GM20431 (cell line): ENCODE results near the gene NUP214.
"Not testable (repeated sequence)": the region's sequence is repeated elsewhere in the genome, so short reads cannot be mapped to it uniquely, and the experiment has no call there.

Source experiments
- in situ Hi-C: fragments of 300-500 bp; cut with MseI, MboI; formaldehyde crosslinking; loops from one replicate; pipeline ENCODE4 v1.15.0; 2020; ENCODE audit warnings: low sequenced_read_pairs; ENCODE audit not compliant: unreplicated experiment

Gene NUP214

GRCh38 chr9:131188976-131189375, 63.6 kb downstream of the NUP214 start:
- in situ Hi-C loops, result no loop called here

GRCh38 chr9:131190191-131190590, 64.8 kb downstream of the NUP214 start:
- in situ Hi-C loops, result no loop called here

DNA sequence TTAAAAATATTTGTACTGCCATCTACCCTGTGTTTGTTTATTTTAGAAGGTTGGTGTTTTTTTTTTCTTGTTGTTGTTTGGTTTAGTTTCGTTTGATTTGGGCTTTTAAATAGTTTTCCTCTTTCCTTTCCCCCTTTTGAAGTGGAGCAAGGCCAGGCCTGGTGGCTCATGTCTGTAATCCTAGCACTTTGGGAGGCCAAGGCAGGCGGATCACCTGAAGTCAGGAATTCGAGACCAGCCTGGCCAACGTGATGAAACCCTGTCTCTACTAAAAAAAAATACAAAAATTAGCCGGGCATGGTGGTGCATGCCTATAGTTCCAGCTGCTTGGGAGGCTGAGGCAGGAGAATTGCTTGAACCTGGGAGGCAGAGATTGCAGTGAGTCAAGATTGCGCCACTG, 65.6 kb downstream of the NUP214 start:
- in situ Hi-C loops, result not testable (repeated sequence)

DNA sequence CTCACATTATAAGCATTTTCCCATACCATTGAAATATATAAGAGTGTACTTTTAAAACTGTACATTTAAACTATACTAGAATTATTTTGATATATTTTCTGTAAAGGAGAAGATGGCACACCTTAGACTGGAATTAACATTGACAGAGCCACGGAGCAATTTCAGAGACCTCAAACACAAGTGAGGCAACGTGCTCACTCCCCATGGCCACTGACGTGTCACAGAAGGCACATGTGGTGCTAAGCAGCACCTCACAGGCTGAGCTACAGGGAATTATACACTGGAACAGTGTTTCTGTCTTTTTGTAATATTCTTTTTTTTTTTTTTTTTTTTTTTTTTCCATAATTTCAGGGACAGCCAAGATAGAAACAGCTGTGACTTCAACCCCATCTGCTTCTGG, 66.5 kb downstream of the NUP214 start:
- in situ Hi-C loops, result no loop called here

- in situ Hi-C loops, result no loop called here
Measured at GRCh38 chr9:131193051-131193450, 67.7 kb downstream of the NUP214 start.

- in situ Hi-C loops, result no loop called here
Measured at GRCh38 chr9:131194762-131195161, 69.4 kb downstream of the NUP214 start.

DNA sequence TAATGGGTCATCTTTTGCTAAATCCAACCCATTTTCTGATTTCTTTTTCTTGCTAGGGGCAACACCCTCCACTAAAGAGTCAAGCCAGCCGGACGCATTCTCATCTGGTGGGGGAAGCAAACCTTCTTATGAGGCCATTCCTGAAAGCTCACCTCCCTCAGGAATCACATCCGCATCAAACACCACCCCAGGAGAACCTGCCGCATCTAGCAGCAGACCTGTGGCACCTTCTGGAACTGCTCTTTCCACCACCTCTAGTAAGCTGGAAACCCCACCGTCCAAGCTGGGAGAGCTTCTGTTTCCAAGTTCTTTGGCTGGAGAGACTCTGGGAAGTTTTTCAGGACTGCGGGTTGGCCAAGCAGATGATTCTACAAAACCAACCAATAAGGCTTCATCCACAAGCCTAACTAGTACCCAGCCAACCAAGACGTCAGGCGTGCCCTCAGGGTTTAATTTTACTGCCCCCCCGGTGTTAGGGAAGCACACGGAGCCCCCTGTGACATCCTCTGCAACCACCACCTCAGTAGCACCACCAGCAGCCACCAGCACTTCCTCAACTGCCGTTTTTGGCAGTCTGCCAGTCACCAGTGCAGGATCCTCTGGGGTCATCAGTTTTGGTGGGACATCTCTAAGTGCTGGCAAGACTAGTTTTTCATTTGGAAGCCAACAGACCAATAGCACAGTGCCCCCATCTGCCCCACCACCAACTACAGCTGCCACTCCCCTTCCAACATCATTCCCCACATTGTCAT, 72.0 kb downstream of the NUP214 start:
- in situ Hi-C loops, result no loop called here

GRCh38 chr9:131198041-131198715, 72.8 kb downstream of the NUP214 start:
- in situ Hi-C loops, result no loop called here

DNA sequence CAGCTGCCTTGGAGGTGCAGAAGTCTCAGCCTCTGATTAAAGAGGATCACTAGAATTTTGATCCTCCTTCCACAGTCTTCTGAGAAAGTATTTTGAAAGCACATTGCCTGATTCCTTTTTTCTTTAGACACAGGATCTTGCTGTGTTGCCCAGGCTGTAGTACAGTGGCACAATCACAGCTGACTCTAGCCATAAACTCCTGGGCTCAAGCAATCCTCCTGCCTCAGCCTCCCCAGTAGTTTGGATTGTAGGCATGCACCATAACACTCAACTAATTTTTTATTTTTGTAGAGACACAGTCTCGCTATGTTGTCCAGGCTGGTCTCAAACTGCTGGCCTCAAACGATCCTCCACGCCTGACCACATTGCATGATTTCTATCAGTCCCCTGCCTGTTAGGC, 76.5 kb downstream of the NUP214 start:
- in situ Hi-C loops, result no loop called here

DNA sequence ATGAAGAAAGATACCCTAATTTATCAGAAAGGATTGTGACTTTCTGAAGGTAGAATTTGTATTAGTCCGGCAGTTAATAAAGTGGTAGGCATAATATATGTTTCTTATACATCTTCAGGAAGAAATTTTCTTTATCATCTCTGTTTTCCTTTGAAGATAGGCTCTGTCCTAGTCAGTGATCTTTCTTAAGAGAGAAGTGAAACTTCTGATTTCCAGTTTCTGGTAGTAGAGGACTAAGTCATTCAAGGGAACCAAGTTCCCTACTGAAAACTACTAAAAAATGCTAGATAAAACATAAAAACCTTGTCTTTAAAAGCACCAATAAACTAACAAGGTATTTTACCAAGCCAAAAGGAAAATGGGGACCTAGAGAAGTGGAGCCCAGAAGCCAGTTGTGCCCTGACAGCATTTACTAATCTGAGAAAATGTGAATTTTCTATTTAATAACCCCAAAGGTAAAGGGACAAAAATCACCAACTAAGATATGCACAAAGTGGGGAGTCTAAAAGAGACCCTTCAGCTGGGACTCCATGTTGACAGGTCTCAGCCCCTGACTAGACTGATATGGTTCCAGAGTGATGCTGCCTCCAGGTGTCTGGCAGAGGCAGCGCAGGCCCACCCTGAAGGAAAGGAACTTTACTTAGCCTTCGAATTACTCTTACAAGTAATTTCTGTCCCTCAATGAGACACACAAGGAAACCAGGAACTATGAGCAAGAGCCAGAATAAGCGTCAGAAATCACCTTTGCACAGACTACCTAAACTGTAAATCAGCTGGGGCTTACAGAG, 78.2 kb downstream of the NUP214 start:
- in situ Hi-C loops, result no loop called here

- in situ Hi-C loops, result no loop called here
Measured at GRCh38 chr9:131204285-131204684, 78.9 kb downstream of the NUP214 start.

DNA sequence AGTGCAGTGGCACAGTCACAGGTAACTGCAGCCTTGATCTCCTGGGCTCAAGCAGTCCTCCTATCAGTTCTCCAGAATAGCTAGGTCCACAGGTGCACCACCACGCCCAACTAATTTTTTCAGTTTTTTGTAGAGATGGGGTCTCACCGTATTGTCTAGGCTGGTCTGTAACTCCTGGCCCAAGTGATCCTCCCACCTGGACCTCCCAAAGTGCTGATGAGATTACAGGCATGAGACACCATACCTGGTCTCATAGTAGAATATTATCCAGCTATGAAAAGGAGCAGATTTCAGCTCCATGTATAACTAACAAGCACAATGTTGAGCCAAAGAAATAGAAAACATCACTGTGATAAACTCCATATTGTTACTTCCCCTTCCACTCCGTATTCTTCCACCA, 81.1 kb downstream of the NUP214 start:
- in situ Hi-C loops, result no loop called here

GRCh38 chr9:131211920-131212319, 86.5 kb downstream of the NUP214 start:
- in situ Hi-C loops, result not testable (repeated sequence)

DNA sequence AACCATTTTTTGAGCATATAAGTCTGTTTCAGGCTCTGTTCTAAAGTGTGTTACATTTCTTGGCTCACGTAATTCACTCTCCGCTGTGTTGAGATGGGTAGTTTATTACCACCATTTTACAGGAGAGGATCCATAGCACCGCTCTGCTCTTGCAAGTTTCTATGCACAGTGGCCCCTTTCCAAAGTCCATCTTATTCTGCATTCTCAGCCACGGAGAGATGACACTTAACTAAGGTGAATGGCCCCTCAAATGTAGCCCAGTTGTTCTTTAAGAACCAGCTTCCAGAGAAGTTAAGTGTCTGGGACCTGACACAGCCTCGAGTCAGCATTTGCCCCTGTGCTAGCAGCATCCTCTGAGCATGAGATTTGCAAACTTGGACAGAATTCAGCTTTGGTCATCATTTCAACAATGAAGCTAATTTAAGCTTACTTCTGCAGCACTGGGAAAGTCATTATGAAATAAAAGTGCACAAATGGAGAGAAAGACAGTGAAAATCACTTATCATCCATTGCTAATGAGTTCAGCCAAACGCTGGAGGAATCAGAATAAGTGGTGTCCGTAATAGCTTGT, 89.0 kb downstream of the NUP214 start:
- in situ Hi-C loops, result no loop called here

- in situ Hi-C loops, result no loop called here
Measured at GRCh38 chr9:131214876-131215275, 89.5 kb downstream of the NUP214 start.

- in situ Hi-C loops, result no loop called here
Measured at GRCh38 chr9:131216806-131217205, 91.4 kb downstream of the NUP214 start.

GRCh38 chr9:131217331-131218031, 92.1 kb downstream of the NUP214 start:
- in situ Hi-C loops, result no loop called here

- in situ Hi-C loops, result no loop called here
Measured at GRCh38 chr9:131218370-131218769, 93.0 kb downstream of the NUP214 start.

DNA sequence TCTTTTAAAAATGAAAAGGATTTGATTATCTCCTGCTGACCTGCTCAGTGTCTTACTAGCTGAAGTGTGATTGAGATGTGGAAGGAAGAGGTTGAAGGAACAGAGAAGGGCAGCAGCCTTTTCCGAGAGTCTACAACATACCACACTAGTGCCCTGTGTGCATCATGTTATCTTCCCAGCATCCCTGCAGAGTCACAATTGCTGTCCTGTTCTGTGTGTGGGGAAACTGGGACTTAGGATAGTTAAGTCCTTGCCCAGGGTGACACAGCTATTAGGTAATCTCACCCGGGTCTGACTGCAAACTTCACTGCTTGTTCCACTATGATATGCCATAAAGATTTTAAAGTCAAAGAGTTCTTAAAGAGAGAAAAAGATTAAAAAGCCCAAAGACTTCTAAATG, 95.1 kb downstream of the NUP214 start:
- in situ Hi-C loops, result no loop called here

DNA sequence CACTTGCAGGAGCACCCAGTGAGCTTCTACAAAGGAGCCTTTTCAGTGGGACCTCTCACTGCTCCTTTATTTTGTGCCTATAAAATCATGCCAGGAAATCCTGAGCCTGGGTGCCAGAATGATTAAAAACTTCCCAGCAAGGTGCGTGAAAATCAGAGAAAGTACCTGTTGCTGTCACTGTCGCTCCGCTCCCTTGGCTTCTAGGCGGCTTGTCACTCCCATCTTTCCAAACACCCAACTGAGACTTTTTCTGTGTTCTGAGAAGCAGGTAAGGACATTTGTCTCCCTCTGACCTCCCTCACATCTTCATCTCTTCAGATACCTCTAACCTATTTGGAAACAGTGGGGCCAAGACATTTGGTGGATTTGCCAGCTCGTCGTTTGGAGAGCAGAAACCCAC, 97.1 kb downstream of the NUP214 start:
- in situ Hi-C loops, result no loop called here
